Measurements from ENCODE around the gene SORCS2.

Gene SORCS2

DNA sequence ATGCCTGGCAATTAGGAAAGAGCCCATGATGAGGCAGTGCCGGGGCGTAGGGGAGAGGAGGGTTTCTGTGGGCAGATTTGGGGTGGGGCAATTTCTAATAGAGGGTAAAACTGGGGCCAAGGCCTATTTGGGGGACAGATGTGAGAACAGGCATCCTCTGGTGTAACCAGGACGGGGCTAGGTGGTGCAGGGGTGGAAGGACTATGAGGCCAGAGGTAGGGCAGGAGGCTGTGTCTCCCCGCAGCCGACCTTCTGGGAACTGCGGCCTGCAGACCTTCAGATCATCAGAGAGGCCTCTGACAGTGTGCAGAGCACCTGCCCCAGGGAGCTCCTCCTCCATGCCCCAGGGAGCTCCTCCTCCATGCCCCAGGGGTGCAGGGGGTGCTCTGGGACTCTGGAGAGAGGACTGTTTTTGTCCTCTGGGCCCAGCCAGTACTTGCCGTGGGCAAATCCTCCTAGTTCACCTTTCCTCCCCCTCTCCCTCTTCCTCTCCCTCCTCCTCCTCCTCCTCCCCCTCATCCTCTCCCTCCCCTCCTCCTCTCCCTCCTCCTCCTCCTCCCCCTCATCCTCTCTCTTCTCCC lies 101.9 kb downstream of the SORCS2 start:
- TF ChIP-seq LEF1 (IDR thresholded peaks at IDR 0.05; ENCODE audit: borderline replicate concordance), result no peak
- TF ChIP-seq PKNOX1 (IDR thresholded peaks at IDR 0.05), result no peak
- TF ChIP-seq L3MBTL2 (conservative IDR thresholded peaks at IDR 0.05), result no peak
- no peak for TF ChIP-seq FOXM1 (IDR thresholded peaks at IDR 0.05; ENCODE audit: borderline replicate concordance)
- no peak for TF ChIP-seq SUZ12 (IDR thresholded peaks at IDR 0.05)
- POLR2A ChIA-PET, result no interaction called here
- no peak for DNase-seq (ENCODE audit: extremely low spot score)
- CTCF ChIA-PET, result no interaction called here

DNA sequence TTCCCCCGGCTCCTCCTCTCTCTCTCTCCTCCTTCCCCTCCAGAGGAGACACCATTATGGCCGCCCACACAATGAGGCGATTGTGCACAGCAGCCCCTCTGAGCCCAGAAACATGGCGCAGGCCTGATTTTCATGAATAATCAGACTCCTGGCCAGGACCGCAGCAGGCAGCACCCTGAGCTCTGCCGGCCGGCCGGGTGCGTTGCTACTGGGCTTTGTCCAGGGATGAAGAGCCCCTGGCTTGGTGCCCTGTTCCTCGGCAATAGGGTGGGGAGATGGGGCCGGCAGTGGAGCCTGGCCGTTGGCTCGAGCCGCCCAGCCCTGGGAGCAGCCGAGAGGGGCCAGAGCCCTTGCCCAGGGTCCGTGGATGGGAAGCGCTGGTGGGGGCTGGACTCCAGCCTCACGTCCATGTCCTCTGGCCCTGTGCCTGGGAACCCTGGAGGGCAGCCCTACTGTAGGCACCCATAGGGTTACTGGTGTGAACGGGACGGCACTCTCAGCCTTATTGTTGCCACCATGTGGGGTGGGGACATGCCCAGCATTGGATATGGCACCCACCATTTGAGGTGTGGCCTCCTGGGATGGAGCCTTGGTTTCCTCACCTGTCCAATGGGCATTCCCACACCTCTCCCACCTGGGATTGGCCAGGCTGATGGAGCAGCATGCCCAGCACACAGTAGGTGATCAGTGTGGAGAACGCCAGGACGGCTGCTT lies 103.0 kb downstream of the SORCS2 start:
- ChIA-PET POLR2A (no interaction called here), CTCF (interaction anchor here (1.0 to 1.6 kb wide), 3 partner anchors 40 to 101 kb away, joined by 3 to 15 read pairs (median 3); no protein-coding TSS in a partner anchor)
- no peak for DNase-seq (ENCODE audit: extremely low spot score)
- no peak for TF ChIP-seq HDGF (IDR thresholded peaks at IDR 0.05; ENCODE audit: borderline replicate concordance)
- TF ChIP-seq FOXA1 (IDR thresholded peaks at IDR 0.05), result no peak
- no peak for TF ChIP-seq NFRKB (IDR thresholded peaks at IDR 0.05)
- no peak for TF ChIP-seq SUZ12 (IDR thresholded peaks at IDR 0.05)
- no peak for TF ChIP-seq SP1 (IDR thresholded peaks at IDR 0.05)
- no peak for TF ChIP-seq LEF1 (IDR thresholded peaks at IDR 0.05; ENCODE audit: borderline replicate concordance)
- TF ChIP-seq FOXK2 (IDR thresholded peaks at IDR 0.05), result no peak

DNA sequence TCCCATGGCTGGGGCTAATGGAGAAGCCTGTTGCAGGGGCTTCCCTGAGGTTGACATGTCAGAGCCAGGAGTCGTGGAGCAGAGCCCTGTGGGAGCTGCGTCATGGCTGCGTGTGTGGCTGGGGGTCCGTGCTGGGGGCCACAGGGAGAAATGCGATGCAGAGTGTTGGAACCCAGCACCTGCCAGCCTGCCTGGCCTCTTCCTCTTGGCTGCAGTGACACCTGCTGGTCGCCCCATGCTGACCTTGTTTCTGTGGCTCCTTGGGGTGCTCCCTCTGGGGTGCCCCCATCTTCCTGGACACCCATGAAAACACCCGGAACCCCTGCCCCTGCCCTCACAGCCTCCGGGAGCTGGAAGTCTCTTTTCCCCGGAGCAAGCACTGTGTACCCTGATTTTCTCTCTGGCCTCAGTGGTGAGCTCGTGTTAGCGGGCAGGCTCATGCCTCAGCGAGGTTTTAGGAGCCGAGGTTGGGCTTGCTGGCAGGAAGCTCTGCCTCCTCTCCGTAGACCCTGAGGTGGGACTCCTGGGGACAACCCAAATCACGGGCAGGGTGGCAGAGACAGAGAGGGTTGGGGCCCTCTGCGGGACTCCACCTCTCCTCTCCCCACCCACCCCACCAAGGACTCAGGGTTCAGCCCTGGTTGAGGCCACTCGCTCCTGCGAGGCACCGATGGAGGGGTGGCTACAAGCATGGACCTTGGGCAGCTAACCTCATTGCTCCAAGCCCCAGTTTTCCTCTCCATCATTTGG lies 103.7 kb downstream of the SORCS2 start:
- DNase-seq (ENCODE audit: extremely low spot score), result peak; percentile 32
- CTCF ChIA-PET, result interaction anchor here (0.6 to 1.6 kb wide), 9 partner anchors 14 to 107 kb away, joined by 3 to 15 read pairs (median 3); partner anchors contain the start of gene SORCS2
- TF ChIP-seq PKNOX1 (IDR thresholded peaks at IDR 0.05) (no peak), ARNT (IDR thresholded peaks at IDR 0.05) (no peak), BHLHE40 (IDR thresholded peaks at IDR 0.05; ENCODE audit: borderline replicate concordance) (no peak), HDGF (IDR thresholded peaks at IDR 0.05; ENCODE audit: borderline replicate concordance) (no peak), ZNF384 (IDR thresholded peaks at IDR 0.05) (no peak), NFRKB (IDR thresholded peaks at IDR 0.05) (no peak), ELF4 (IDR thresholded peaks at IDR 0.05) (no peak), FOXM1 (IDR thresholded peaks at IDR 0.05; ENCODE audit: borderline replicate concordance) (no peak), L3MBTL2 (conservative IDR thresholded peaks at IDR 0.05) (no peak), SP1 (IDR thresholded peaks at IDR 0.05) (no peak), FOXA1 (IDR thresholded peaks at IDR 0.05) (no peak), FOXK2 (IDR thresholded peaks at IDR 0.05) (no peak)
- POLR2A ChIA-PET, result no interaction called here

DNA sequence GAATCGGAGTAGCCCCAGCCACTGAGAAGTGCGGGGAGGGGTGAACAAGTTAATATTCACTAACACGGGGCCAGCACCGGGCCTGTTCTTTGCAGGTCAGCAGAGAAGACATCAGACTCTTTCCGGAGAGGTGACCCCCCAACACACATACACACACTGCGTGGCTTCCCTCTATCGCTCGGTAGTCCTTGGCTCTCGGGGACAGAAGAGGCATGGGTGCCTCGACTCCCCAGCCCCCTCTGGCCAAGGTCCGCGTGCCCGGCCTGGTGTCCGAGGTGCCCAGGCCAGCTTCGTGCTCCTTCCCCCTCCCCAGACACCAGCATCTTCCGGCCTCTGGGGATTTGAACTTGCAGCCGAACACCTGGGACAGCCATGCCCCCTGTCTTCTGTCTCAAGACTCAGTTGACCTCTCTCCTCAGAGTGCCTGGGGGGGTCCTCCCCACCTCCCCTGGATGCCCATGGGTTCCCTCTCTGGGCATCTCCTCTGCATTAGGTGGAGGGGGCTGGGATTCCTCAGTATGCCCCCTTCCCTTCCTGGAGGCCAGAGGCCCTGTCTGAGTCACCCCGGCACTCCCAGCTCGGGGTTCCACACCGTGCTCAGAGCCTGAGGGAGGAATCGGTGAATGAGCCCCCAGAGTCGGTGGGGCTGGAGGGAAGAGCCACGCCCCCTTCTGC lies 104.5 kb downstream of the SORCS2 start:
- TF ChIP-seq FOXA1 (IDR thresholded peaks at IDR 0.05) (no peak), BHLHE40 (IDR thresholded peaks at IDR 0.05; ENCODE audit: borderline replicate concordance) (no peak), ZNF384 (IDR thresholded peaks at IDR 0.05) (no peak), ELF4 (IDR thresholded peaks at IDR 0.05) (no peak), SP1 (IDR thresholded peaks at IDR 0.05) (no peak), TARDBP (IDR thresholded peaks at IDR 0.05) (no peak), HDGF (IDR thresholded peaks at IDR 0.05; ENCODE audit: borderline replicate concordance) (no peak), ARNT (IDR thresholded peaks at IDR 0.05) (no peak), LEF1 (IDR thresholded peaks at IDR 0.05; ENCODE audit: borderline replicate concordance) (no peak), SUZ12 (IDR thresholded peaks at IDR 0.05) (no peak), PKNOX1 (IDR thresholded peaks at IDR 0.05) (no peak), CTBP1 (IDR thresholded peaks at IDR 0.05; ENCODE audit: borderline replicate concordance) (no peak), FOXK2 (IDR thresholded peaks at IDR 0.05) (no peak), L3MBTL2 (conservative IDR thresholded peaks at IDR 0.05) (no peak), FOXM1 (IDR thresholded peaks at IDR 0.05; ENCODE audit: borderline replicate concordance) (no peak), NFRKB (IDR thresholded peaks at IDR 0.05) (no peak)
- no peak for DNase-seq (ENCODE audit: extremely low spot score)
- ChIA-PET CTCF (interaction anchor here (0.6 to 1.6 kb wide), 9 partner anchors 14 to 108 kb away, joined by 3 to 15 read pairs (median 3); partner anchors contain the start of gene SORCS2), POLR2A (no interaction called here)

DNA sequence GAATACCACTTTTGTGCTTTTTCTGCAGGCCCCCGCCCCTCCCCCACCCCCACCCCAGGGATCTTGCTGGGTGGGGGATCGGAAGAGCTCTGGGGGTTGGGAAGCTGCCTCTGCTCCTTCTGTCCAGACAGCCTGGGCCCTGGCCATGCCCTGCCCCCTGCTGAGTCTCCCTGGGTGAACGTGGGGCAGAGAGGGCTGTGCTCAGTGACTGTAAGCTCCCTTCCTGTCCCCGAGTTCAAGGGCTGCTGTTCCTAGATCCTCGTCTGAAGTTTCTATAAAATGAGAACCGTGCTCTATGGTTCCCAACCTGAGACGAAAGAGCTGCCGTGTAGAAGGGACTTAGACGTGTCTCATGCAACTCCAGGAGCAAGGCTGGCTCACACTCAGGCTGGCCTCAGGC lies 105.0 kb downstream of the SORCS2 start:
- DNase-seq (ENCODE audit: extremely low spot score), result no peak
- TF ChIP-seq FOXM1 (IDR thresholded peaks at IDR 0.05; ENCODE audit: borderline replicate concordance), result no peak
- no peak for TF ChIP-seq BHLHE40 (IDR thresholded peaks at IDR 0.05; ENCODE audit: borderline replicate concordance)
- no peak for TF ChIP-seq SP1 (IDR thresholded peaks at IDR 0.05)
- TF ChIP-seq HDGF (IDR thresholded peaks at IDR 0.05; ENCODE audit: borderline replicate concordance), result no peak
- ChIA-PET POLR2A (no interaction called here), CTCF (no interaction called here)
